HEK293 (cell line): ENCODE results near the gene CXCL6.

Experiments used
- CTCF ChIA-PET: fragments of 350-600 bp; formaldehyde crosslinking; extraction: SDS; loops from one replicate; lab custom pipeline; 2021; ENCODE audit warnings: antibody characterized with exemption; lab: Yijun Ruan, JAX
- POLR2A ChIA-PET: fragments of 300-600 bp; formaldehyde crosslinking; extraction: SDS; loops from one replicate; lab custom pipeline; 2020; ENCODE audit warnings: antibody characterized with exemption, inconsistent platforms; lab: Yijun Ruan, JAX
- H3K27ac ChIP-seq: fragments of 200-500 bp; sonication (Bioruptor generic); 2 replicates; pipeline ENCODE4 v1.5.1; 2014; ENCODE audit warnings: low read depth, low read length, control low read depth, inconsistent platforms; ENCODE audit errors: extremely low read depth
- H3K36me3 ChIP-seq, 2 experiments: fragments of 200-500 bp in 1 of 2; sonication (Bioruptor generic) in 1 of 2; 1 replicate in 1 of 2; 2 replicates in 1 of 2; pipeline ENCODE4 v1.5.1; 2014 to 2017; ENCODE audit warnings: inconsistent platforms in 2 of 2, low read length in 2 of 2; ENCODE audit not compliant: control insufficient read depth in 2 of 2, insufficient read depth in 1 of 2
- H3K4me1 ChIP-seq: fragments of 200-500 bp; sonication (Bioruptor generic); 2 replicates; pipeline ENCODE4 v1.5.1; 2014; ENCODE audit warnings: mild to moderate bottlenecking, low read length, inconsistent platforms; ENCODE audit not compliant: control insufficient read depth, insufficient read depth
- H3K4me3 ChIP-seq: 2 replicates; pipeline ENCODE4 v1.5.1; 2011; ENCODE audit warnings: low read depth, mild to moderate bottlenecking, control low read depth, low read length, moderate library complexity
- H3K9me3 ChIP-seq: fragments of 200-500 bp; sonication (Bioruptor generic); 2 replicates; pipeline ENCODE4 v1.5.1; 2014; ENCODE audit warnings: low read depth, low read length, inconsistent platforms; ENCODE audit not compliant: control insufficient read depth, insufficient read depth
- CTCF ChIP-seq: fragments of 450-650 bp; formaldehyde crosslinking; IDR thresholded peaks from 2 replicates; pipeline ENCODE4 v1.5.1; 2016; ENCODE audit warnings: missing biosample characterization, missing genetic modification characterization
- KLF9 ChIP-seq: fragments of 450-650 bp; formaldehyde crosslinking; IDR thresholded peaks from 2 replicates; pipeline ENCODE4 v1.5.1; 2016; ENCODE audit warnings: missing biosample characterization, missing genetic modification characterization, low read depth
- PRDM1 ChIP-seq: fragments of 450-650 bp; formaldehyde crosslinking; IDR thresholded peaks from 2 replicates; pipeline ENCODE4; 2016; ENCODE audit warnings: missing biosample characterization, missing genetic modification characterization
- PRDM4 ChIP-seq: fragments of 450-650 bp; formaldehyde crosslinking; IDR thresholded peaks from 2 replicates; pipeline ENCODE4 v1.5.1; 2017; ENCODE audit warnings: missing biosample characterization, missing genetic modification characterization
- SCRT1 ChIP-seq: fragments of 450-650 bp; formaldehyde crosslinking; IDR thresholded peaks from 2 replicates; pipeline ENCODE4 v1.5.1; 2016; ENCODE audit warnings: missing biosample characterization, missing genetic modification characterization, borderline replicate concordance
- SCRT2 ChIP-seq: fragments of 450-650 bp; formaldehyde crosslinking; IDR thresholded peaks from 2 replicates; pipeline ENCODE4 v1.5.1; 2016; ENCODE audit warnings: missing biosample characterization, missing genetic modification characterization
- YY2 ChIP-seq: fragments of 450-650 bp; formaldehyde crosslinking; IDR thresholded peaks from 2 replicates; pipeline ENCODE4 v1.5.1; 2016; ENCODE audit warnings: missing biosample characterization, missing genetic modification characterization
- ZBTB1 ChIP-seq: fragments of 450-650 bp; formaldehyde crosslinking; IDR thresholded peaks from 2 replicates; pipeline ENCODE4 v1.5.1; 2016; ENCODE audit warnings: missing biosample characterization, missing genetic modification characterization
- ZBTB44 ChIP-seq: fragments of 450-650 bp; IDR thresholded peaks from 2 replicates; pipeline ENCODE4 v1.5.1; 2018; ENCODE audit warnings: missing biosample characterization, mild to moderate bottlenecking, missing genetic modification characterization
- ZFP3 ChIP-seq: fragments of 450-650 bp; formaldehyde crosslinking; IDR thresholded peaks from 2 replicates; pipeline ENCODE4 v1.5.1; 2016; ENCODE audit warnings: low read depth, missing biosample characterization, missing genetic modification characterization
- ZNF184 ChIP-seq: fragments of 450-650 bp; IDR thresholded peaks from 2 replicates; pipeline ENCODE4 v1.5.1; 2018; ENCODE audit warnings: missing biosample characterization, mild to moderate bottlenecking, missing genetic modification characterization
- ZNF404 ChIP-seq: fragments of 450-650 bp; formaldehyde crosslinking; IDR thresholded peaks from 2 replicates; pipeline ENCODE4 v1.5.1; 2017; ENCODE audit warnings: missing biosample characterization, missing genetic modification characterization
- ZNF518A ChIP-seq: fragments of 450-650 bp; formaldehyde crosslinking; conservative IDR thresholded peaks from 2 replicates; pipeline ENCODE4 v1.5.1; 2016; ENCODE audit warnings: low read depth, missing biosample characterization, missing genetic modification characterization
- ZNF560 ChIP-seq: fragments of 450-650 bp; formaldehyde crosslinking; IDR thresholded peaks from 2 replicates; pipeline ENCODE4 v1.5.1; 2017; ENCODE audit warnings: missing biosample characterization, missing genetic modification characterization, borderline replicate concordance
- ZNF561 ChIP-seq: fragments of 450-650 bp; IDR thresholded peaks from 2 replicates; pipeline ENCODE4 v1.5.1; 2018; ENCODE audit warnings: missing biosample characterization, missing genetic modification characterization, borderline replicate concordance
- ZNF639 ChIP-seq: fragments of 450-650 bp; formaldehyde crosslinking; IDR thresholded peaks from 2 replicates; pipeline ENCODE4 v1.5.1; 2016; ENCODE audit warnings: missing biosample characterization, missing genetic modification characterization
- ZNF768 ChIP-seq: fragments of 450-650 bp; formaldehyde crosslinking; IDR thresholded peaks from 2 replicates; pipeline ENCODE4 v1.5.1; 2018; ENCODE audit warnings: missing biosample characterization, mild to moderate bottlenecking, missing genetic modification characterization
- ZNF777 ChIP-seq: fragments of 450-650 bp; formaldehyde crosslinking; IDR thresholded peaks from 2 replicates; pipeline ENCODE4 v1.5.1; 2017; ENCODE audit warnings: missing biosample characterization, missing genetic modification characterization, borderline replicate concordance
- ZSCAN18 ChIP-seq: fragments of 450-650 bp; formaldehyde crosslinking; IDR thresholded peaks from 2 replicates; pipeline ENCODE4 v1.5.1; 2016; ENCODE audit warnings: missing biosample characterization, missing genetic modification characterization
- ZSCAN30 ChIP-seq: fragments of 450-650 bp; IDR thresholded peaks from 2 replicates; pipeline ENCODE4 v1.5.1; 2018; ENCODE audit warnings: missing biosample characterization, mild to moderate bottlenecking, missing genetic modification characterization, moderate library complexity
- ZSCAN4 ChIP-seq: fragments of 450-650 bp; formaldehyde crosslinking; IDR thresholded peaks from 2 replicates; pipeline ENCODE4 v1.5.1; 2017; ENCODE audit warnings: missing biosample characterization, missing genetic modification characterization

Gene CXCL6

GRCh38 chr4:73811841-73812240 lies 24.6 kb upstream of the CXCL6 start:
- Histone ChIP-seq H3K9me3 (no peaks in the 10 kb centered on the region), H3K27ac (no peak overlapping the region), H3K4me3 (no peak overlapping the region), H3K4me1 (no peaks in the 10 kb centered on the region), H3K36me3 (no peaks in the 10 kb centered on the region)
- ChIA-PET CTCF (no interaction called here), POLR2A (no interaction called here)
- TF ChIP-seq ZSCAN18 (tag by site-specific recombination) (no peak), ZNF768 (tag by site-specific recombination) (no peak), ZNF518A (tag by site-specific recombination) (no peak), PRDM1 (tag by site-specific recombination) (no peak), ZNF561 (no peak), ZSCAN30 (tag by site-specific recombination) (no peak), ZBTB44 (tag by site-specific recombination) (no peak), ZNF184 (tag by site-specific recombination) (no peak), ZBTB1 (tag by site-specific recombination) (no peak), ZNF639 (tag by site-specific recombination) (no peak), ZFP3 (tag by site-specific recombination) (no peak), YY2 (tag by site-specific recombination) (no peak), ZNF560 (no peak), ZNF777 (no peak), CTCF (tag by site-specific recombination) (no peak)

GRCh38 chr4:73814679-73815078 lies 21.8 kb upstream of the CXCL6 start:
- no peak overlapping the region for H3K4me3 ChIP-seq
- ChIA-PET POLR2A (no interaction called here), CTCF (no interaction called here)
- no peaks in the 10 kb centered on the region for H3K36me3 ChIP-seq
- H3K9me3 ChIP-seq, result no peaks in the 10 kb centered on the region
- H3K27ac ChIP-seq, result no peak overlapping the region
- no peaks in the 10 kb centered on the region for H3K4me1 ChIP-seq
- TF ChIP-seq PRDM4 (tag by site-specific recombination), result no peak
- TF ChIP-seq SCRT1, result no peak
- TF ChIP-seq ZNF404 (tag by site-specific recombination), result no peak
- TF ChIP-seq ZSCAN4 (tag by site-specific recombination), result no peak
- no peak for TF ChIP-seq SCRT2
- no peak for TF ChIP-seq KLF9
